ENCODE results near the gene ANKRD40CL.

Gene ANKRD40CL

DNA sequence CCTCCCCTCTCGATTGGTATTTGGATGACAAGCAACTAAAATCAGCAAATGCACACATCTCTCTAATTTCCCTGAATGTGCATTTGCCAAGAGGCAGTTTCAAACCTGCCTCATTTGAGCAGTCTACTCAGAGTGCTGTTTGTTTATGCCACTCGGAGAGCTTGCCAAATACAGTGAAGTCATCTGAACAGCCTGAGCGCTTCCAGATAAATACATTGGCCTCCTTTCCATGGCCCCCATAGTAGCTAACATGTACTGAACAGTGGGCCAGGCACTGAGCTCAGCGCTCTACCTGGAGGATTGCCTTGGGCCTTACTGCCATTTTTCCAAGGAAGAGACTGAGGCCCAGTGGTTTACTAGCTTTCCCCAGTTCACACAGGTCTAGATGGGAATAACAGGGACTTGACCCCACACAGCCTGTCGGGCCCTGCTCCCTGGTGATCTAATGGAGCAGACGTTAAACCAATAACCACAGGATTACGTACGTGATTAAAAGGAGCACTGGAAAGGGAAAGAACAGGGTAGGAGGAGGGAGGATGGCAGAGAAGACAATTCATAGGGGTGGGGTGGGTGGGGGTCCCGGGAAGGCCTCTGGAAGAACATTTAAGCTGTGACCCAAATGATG is 18.7 kb upstream of the ANKRD40CL start:
- DNase-seq, result no peak

DNA sequence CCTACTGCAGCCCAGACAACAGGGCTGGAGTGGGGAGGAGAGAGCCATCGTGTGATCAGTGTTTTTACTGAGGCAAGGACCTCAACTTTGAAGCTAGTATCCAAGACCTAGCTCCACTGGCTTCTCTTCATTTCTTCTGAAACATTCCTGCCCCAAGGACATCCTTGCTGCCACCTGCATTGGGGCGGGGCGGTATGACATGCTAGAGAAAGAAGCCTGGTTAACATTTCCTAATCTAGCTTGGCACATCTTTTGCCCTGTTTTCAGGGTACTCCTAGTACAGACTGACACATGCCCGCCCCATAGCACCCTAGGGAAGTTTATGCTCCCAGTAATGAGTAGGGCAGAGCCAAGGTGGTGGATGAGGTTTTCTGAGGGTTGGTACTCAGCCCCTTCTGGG is 17.8 kb upstream of the ANKRD40CL start:
- DNase-seq, result no peak

DNA sequence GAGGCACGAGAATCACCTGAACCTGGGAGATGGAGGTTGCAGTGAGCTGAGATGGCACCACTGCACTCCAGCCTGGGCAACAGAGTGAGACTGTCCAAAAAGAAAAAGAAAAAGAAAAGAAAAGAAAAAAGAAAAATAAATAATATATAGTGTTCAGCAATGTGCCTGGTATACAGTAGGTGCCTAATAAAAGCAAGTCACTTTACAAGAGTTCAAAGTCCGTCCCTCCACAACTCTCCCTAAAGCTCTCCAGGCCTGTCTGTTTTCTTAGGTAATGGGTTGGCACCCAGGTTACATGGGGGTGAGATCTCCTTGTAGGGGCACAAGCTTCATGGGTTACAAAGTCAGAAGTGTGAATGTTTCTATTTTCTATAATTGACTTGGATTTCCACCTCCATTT is 16.6 kb upstream of the ANKRD40CL start:
- DNase-seq, result no peak

DNA sequence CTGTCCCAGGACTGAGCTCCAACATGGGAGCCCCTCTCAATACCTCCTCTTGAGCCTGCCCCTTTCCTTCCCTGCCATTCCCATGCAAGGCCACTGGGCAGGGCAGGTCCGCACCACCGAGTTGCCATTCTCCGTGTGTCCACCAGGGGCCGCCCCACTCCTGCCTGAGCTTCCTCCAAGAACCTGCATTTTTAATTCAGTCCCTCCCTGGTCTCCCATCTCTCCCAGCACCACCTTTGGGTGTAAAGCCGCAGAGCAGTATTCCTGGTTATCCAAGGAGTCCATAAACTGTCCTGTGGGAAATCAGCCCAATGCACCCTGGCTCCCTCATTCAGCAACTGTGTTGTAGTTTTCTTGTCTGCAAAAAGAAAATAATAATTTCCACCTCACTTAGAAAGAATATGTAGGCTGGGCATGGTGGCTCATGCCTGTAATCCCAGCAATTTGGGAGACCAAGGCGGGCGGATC is 15.9 kb upstream of the ANKRD40CL start:
- peak; percentile 73 for DNase-seq

DNA sequence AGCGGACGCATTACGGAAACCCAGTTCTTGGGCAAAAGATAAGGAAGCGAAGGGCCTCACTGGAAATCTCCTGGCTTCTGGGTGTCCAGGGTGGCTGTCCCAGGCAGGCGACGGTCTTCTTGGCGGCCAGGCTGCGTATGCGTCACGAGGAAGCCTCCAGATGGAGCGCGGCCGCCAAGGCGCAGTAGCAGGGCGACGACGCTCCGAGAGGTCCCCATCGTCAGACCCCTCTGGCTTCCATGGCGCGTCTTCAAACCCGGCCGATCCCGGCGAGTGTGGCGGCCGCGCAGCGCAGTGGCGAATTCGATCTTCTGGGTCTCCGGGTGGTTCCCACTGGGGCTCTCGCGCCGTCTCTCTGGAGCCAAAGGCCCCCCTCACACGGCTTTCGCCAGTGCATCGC is 13.8 kb upstream of the ANKRD40CL start:
- no peak for DNase-seq

DNA sequence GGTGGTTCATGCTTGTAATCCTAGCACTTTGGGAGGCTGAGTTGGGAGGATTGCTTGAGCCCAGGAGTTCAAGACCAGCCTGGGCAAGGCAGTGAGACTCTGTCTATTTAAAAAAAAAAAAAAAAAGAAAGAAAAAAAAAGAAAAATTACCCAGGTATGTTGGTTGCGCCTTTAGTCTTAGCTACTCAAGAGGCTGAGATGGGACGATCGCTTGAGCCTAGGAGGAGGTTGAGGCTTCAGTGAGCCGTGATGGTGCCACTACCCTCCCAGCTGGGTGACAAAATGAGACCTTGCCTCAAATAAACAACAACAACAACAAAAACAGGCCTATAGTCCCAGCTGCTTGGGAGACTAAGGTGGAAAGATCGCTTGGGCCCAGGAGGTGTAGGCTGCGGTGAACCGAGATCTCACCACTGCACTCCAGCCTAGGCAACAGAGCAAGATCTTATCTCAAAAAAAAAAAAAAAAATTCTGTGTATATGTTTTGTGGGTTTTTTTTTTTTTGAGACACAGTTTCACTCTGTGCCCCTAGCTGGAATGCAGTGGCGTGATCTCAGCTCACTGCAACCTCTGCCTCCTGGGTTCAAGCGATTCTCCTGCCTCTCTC is 12.5 kb upstream of the ANKRD40CL start:
- no peak for DNase-seq

DNA sequence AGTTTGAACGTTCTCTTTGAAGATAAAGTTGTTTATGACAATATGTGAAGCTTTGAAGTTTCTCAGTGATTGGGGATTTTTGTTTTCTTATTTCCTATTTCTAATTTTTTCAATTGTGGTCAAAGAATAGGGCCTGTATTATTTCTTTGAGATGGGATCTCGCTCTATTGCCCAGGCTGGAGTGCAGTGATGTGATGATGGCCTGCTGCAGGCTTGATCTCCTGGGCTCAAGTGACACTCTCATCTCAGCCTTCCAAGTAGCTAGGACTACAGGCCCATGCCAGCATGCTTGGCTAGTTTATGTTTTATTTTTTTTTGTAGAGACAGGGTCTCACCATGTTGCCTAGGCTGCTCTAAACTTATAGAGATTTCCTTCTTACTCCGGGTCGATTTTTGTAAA is 11.7 kb upstream of the ANKRD40CL start:
- DNase-seq, result no peak

DNA sequence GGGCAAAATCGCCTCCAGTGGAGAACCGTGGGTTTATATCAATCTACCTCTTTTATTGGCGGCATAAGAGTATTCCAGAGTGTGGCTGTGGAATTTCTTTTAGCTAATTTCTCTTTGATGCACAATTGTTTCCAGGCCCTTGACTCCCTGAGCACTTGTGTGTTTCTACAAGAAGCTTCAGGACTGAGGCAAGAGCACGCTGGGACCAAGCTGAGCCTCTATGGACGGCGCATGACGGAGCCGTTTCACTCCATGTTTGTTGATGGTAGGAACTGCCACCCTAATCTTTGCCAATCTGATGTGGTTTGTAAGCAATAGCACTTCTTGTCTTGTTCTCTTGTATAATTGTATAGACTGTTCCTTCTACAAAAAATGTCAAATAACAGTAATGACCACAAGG is 11.2 kb upstream of the ANKRD40CL start:
- DNase-seq, result no peak

DNA sequence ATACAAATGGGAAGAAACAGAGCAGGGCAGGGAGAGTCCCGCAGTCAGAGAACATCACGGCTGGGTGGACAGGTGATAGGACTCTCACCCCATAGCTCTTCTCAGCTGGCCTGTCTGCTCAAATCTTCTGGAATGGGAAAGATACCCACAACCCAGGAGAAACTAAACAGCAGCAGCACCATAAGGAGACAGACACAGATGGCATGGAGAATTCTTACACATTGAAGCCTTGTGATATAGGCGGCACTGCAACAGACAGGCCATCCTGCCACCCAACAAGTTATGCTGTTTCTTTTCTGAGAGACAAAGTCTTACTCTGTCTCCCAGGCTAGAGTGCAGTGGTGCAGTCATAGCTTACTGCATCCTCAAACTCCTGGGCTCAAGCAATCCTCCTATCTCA is 8.6 kb upstream of the ANKRD40CL start:
- no peak for DNase-seq

DNA sequence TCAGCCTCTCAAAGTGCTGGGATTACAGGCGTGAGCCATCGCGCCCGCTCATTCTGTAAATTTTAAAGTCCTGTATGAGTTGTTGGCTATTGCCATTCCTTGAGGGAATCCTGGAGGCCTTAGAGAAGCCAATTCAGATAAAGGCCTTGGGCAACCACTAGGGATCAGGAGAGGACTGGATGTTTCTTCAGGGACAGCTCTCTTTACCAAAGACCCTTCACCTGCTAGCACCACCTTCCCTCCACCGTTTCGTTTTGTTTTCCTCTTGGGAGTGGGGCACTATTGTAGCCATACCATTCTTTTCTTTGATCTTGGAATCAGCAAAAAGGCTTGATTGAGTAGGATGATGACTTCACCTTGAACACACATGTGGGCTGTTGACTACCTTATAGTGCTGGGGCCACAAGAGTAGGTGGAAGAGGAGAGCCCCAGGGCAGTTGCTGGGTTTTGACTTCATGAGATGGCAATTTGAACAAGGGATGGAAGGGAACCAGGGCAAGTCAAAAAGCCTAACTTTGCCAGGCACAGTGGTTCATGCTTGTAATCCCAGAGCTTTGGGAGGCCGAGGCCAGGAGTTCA is 7.0 kb upstream of the ANKRD40CL start:
- DNase-seq, result no peak

DNA sequence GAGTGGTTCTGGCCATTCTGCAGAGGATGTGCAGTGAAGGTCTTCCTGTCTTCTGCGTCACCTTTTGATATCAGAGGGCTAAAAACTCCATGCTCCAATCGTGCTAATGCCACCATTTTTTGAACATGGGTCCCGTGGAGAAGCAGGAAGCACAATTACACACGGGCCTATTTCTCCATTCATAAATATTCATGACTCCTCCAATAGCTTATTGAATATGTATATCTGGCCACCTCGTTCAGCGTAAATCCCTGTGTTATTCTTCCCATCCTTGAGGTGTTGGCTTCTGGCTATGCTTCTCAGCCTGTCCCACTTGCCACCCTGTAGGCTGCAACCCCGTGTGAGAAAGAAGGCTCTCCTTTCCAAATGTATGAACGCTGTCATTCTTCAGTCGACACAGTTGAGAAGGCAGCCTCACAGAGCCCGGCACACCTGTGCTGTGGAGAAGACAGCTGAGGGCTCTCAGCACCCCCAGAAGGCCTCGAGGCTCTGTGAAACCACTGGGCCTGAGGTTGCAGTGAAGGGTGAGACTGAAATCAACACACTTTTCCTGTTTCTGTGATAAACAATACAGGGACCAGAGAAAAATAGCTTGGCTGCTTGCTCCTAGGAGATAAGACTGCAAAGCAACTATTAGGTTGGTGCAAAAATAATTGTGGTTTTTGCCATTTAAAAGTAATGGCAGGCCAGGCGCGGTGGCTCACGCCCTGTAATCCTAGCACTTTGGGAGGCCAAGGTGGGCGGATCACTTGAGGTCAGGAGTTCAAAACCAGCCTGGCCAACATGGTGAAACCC is 4.9 kb upstream of the ANKRD40CL start:
- no peak for DNase-seq

DNA sequence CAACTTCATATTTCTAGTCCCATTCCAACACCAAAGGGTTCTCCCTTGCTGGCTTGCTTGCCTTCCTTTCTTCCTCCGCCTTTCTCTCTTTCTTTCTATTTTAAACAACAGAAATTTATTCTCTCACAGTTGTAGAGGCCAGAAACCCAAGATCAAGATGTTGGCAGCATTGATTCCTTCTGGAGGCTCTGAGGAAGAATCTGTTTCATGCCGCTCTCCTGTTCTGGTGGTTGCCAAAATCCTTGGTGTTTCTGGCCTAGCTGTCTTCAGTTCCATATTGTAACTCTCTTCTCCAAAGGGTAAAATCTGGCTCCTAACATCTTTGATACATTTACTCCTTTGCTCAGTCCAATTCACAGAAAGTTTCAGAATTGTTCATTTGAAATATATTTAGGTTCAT is 3.0 kb upstream of the ANKRD40CL start:
- no peak for DNase-seq

DNA sequence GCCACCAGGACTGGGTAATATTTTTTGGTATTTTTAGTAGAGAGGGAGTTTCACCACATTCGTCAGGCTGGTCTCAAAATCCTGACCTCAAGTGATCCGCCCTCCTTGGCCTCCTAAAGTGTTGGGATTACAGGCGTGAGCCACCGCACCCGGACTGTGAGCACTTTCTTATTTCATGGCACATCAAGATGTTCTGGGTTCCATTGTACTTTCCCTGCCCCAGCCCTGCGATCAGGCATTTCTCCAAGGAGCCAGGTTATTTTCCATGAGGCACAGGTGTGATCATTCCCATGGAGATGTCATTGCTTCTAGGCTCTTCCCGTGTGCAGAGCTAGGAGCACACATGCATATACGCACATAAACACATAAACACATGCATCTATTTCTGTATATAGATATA is 2.6 kb upstream of the ANKRD40CL start:
- no peak for DNase-seq

DNA sequence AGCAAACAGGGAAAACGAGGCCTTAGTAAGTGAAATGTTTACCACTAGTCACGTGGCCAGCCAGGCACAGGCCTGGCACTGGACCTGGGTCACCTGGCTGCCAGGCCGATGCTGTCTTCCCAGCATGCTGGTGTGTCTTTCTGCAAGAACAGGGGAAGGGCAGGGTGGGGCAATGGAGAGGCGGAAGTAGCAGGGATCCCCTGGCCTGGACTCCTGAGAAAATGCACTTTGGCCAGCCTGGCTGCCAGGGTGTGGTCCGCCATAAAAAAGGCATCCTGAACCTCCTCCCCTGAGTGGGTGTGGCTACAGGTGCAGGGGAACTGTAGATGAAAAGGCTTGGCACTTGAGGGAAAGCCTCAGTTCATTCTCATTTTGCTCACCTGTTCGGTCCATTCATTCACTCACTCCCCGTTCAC is 1.0 kb upstream of the ANKRD40CL start:
- DNase-seq, result no peak

DNA sequence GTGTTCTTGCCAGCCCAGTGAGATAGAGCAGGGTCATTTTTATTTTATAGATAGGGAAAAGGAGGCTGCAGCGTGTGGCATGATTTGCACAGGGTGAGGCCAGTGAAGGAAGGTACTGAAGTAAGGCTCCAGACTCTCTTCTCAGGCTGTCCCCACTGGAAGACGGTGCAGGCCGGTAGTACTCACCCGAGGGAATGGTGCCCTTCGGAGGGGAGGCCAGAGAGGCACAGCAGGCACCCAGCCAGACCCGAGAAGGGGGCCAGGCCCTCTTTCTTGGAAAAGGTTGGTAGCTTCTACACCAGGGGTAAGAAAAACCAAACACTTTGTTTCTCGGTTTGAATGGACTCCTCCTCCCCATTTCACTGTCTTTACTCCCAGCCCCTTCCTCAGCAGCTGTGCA is 288 bp downstream of the ANKRD40CL start:
- DNase-seq, result no peak

DNA sequence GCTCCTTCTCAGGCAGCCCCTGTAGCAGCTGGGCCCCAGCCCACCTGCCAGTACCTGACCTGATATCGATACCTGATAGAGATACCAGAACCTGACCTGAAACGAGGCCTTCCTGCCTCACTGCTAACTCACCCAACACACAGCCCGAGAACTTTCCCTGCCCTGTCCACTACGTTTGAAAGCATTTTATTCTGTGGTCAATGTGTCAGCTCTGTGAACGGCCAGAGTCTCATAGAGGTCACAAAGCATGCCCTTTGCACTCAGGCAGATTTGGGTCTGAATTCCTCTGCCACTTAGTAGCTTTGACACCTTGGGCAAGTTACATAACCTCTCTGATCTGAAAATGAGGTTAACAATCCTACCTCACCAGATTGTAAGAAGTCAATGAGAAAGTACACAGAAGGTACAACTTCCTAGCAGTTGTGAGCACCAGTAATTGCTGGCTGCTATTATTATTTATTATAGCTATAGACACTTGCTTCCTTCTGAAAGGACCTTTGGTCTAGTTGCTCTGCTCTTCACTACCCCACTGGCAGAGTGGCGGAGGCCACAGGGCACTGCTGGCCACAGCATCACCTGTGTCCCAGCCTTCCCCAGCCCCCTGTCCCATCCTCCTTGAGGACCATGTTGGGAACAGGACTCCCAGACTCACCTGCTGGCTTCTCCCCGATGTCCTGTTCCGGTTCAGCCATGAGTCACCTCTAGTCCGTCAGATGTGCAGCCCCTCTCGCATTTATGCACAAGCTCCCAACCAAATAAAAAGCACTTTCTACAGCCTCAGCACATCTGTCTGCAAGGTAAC is 895 bp downstream of the ANKRD40CL start:
- no peak for DNase-seq

DNA sequence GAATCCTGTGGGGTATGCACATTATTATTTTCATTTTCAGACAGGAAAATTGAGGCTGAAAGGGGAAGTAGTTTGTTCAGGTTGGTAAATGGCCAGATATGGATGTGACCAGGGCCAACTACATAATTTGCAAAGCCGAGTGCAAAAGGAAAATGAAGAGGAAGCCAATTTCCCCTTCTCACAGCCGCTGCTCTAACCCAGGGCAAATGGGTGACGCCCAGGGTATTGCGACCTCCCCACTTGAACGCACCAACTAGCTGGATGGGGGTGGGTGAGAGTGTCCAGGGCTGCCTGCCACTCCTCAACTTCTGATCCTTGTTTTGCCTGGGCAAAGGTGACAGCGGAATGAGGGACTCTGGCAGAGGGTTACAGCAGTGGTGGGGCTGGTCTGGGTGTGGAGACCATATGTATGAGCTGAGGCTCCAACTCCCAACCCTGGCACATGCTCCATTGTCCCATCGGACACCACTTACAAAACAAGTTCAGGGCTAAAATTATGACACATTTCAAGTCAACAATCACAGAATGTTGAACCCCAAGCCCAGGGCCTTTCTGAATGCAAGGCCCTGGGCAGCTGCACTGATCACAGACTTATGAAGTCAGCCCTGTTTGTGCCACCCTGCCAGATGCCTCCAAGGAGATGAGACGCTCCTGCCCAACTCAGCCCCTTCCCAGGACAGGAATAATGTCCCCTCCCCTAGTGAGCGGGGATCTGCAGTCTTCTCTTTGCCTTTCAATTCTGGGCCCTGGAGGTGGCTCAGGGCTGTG is 1.7 kb downstream of the ANKRD40CL start:
- peak; percentile 75 for DNase-seq

DNA sequence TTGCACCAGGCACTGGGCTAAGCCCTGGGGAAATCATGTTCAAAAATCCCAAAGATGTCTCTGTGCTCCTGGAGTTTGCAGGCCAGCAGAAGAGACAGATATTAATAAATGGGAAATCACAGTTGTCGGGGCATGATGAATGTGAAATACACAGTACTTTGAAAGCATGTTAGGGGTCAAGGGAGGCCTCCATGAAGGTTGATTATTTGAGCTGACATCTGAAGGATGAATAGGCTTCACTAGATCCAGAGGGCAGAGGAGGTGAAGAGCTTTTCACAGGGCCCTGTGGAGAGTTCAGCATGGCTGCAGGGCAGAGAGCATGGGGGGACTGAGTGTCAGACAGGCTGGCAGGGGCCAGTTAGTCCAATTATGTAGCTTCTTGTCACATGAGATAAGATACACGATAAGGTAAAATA is 2.6 kb downstream of the ANKRD40CL start:
- DNase-seq, result no peak

DNA sequence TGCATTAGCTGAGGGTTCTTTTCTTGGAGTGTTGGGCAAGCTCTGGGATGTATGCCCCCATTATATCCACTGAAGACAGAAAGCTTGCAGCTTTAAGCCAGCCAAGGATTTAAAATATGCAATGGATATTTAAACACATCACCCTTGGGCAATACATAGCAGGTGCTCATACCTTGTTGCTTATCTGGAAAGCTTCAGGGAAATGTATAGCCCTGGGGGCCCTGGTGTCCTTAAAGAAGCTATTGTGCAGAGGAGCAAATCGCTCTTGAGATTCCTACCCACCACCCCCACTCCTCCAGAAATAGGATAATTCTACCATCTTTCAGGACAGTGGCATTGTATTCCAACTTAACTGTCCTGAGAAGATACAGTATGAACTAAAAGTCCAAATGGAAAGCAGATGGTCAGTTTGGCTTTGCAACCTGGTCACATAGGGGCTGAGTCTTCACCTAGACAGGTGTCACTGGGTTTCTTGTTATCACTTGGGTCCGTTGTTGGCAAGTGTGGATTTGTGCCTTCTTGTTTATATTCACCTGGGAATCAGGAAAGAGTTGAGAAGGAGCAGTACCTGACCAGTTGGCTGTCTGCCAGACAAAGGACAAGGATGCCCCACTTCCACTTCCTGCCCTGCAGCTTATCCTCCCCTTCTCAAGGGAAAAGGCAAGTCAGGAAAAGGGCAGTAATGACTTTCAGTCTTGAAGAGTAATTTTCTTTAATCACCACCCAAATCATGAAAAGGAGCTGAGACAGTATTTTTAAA is 3.4 kb downstream of the ANKRD40CL start:
- no peak for DNase-seq

DNA sequence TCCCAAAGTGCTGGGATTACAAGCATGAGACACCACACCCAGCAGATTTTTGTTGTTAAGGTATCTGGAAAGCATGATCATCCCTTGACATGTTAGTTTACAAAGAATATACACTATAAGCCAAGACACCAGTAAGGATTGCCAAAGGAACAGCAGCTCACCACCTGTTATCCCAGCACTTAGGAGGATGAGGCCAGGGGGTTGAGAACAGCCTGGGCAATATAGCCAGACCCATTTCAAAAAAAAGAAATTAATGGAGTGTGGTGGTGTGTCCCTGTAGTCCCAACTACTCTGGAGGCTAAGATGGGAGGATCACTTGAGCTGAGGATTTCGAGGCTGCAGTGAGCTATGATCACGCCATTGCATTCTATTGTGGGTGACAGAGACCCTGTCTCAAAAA is 5.1 kb downstream of the ANKRD40CL start:
- DNase-seq, result no peak

DNA sequence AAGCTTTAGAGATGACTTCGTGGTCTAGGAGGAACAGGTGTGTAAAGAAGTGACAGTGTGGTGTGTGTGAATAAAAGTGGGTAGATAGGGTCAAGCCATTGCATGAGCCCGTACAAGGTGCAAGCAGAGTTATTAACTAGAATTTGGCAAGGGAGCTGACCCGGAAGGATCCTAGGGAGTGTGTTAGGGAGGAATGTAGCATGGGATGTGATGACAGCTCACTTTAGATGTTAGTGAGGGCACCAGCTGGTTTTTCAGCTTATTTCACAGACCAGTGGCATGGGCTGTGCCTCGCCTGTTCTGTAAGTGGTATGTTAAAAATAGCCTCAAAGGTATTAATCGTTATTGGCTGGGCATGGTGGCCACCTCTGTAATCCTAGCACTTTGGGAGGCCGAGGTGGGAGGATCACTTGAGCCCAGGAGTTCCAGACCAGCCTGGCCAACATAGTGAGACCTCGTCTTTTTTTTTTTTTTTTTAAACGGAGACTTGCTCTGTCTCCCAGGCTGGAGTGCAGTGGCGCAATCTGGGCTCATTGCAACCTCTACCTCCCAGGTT is 8.3 kb downstream of the ANKRD40CL start:
- no peak for DNase-seq
